ENCODE data around the gene TNFRSF14. TPM values are rescaled to one million over a fixed set of nuclear protein-coding genes. Genes with fewer than 3 reads are reported as not detected.

TNFRSF14 gene
- total RNA-seq, 2 experiments from 2014 or later, result 191 to 194 TPM

DNA sequence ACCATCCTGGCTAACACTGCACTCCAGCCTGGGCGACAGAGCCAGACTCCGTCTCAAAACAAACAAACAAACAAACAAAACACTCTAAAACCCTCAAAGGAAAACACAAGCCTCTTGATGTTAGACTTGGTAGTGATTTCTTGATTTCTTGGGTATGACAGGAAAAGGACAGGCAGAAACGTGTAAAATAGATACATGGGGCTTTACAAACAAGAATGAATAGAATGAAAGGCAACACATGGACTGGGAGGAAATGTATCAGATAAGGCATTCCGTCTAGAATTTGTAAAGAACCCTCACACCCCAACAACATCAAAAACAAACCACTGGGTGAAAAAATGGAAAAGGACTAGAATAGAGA, 22.6 kb downstream of the TNFRSF14 start:
- intact Hi-C loops (cut with DNase I, micrococcal nuclease), result loop anchor here in 1 of 2 experiments (1.0 to 2.0 kb wide), 4 partner anchors 8 to 64 kb away; partner anchors contain the start of genes PRXL2B and TNFRSF14
- ChIA-PET CTCF (interaction anchor here (0.6 to 2.2 kb wide), 8 partner anchors 9 to 55 kb away, joined by 3 to 18 read pairs (median 4); partner anchors contain the start of genes PANK4 and TNFRSF14), POLR2A (interaction anchor here (1.3 to 2.7 kb wide), 5 partner anchors 8 to 44 kb away, joined by 5 to 30 read pairs (median 23); partner anchors contain the start of genes PRXL2B and TNFRSF14)
- peak in 2 of 14 experiments; percentile 9 to 50 for DNase-seq
- TF ChIP-seq, protein P1, sequence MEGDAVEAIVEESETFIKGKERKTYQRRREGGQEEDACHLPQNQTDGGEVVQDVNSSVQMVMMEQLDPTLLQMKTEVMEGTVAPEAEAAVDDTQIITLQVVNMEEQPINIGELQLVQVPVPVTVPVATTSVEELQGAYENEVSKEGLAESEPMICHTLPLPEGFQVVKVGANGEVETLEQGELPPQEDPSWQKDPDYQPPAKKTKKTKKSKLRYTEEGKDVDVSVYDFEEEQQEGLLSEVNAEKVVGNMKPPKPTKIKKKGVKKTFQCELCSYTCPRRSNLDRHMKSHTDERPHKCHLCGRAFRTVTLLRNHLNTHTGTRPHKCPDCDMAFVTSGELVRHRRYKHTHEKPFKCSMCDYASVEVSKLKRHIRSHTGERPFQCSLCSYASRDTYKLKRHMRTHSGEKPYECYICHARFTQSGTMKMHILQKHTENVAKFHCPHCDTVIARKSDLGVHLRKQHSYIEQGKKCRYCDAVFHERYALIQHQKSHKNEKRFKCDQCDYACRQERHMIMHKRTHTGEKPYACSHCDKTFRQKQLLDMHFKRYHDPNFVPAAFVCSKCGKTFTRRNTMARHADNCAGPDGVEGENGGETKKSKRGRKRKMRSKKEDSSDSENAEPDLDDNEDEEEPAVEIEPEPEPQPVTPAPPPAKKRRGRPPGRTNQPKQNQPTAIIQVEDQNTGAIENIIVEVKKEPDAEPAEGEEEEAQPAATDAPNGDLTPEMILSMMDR (IDR thresholded peaks at IDR 0.05), result peak; percentile 11
- Histone ChIP-seq H3K27me3 (ENCODE audit: control insufficient read depth in 1 of 2, insufficient read depth in 2 of 2, low read length in 2 of 2) (no peaks in the 10 kb centered on the region), H3K4me1 (ENCODE audit: insufficient read depth, low read length) (peaks cover 81% of the 10 kb centered on the region), H3K9me3 (ENCODE audit: control insufficient read depth in 1 of 2, insufficient read depth in 1 of 2, low read length in 2 of 2) (no peaks in the 10 kb centered on the region), H3K27ac (ENCODE audit: low read depth in 1 of 2, low read length in 2 of 2) (peak overlapping the region; percentile 99), H3K4me3 (ENCODE audit: low read length) (peak overlapping the region; percentile 57), H3K36me3 (ENCODE audit: insufficient read depth, low read length) (no peaks in the 10 kb centered on the region)
- Mint-ChIP-seq H3K27me3 (no peaks in the 10 kb centered on the region), H3K36me3 (ENCODE audit: low read depth) (peaks cover under 1% of the 10 kb centered on the region), H3K4me3 (peak overlapping the region; percentile 67), H3K27ac (peak overlapping the region; percentile 89), H3K4me1 (ENCODE audit: low read depth) (peaks cover 58% of the 10 kb centered on the region), H3K9me3 (no peaks in the 10 kb centered on the region)
- ATAC-seq (ENCODE audit: poor library complexity), result peak; percentile 2

DNA sequence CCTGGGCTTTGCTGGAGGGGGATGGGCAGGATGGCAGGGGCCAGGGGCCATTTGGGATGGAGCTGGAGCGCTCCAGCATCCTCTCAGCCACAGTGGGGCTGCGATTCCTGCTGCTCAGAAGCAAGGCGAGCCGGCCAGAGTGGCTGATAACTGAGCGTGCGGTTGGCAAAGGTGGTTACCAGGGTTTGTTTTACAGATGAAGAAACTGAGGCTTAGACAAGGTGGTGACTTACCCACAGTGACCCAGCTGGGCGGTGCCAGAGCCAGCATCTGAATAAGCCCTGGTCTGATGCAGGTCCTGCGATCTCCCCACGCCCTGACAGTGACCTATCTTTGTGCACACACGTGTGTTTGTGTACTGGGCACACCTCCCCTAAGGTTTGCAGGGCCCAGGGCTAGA, 24.5 kb downstream of the TNFRSF14 start:
- Histone ChIP-seq H3K27ac (ENCODE audit: low read depth in 1 of 2, low read length in 2 of 2) (no peak overlapping the region), H3K36me3 (ENCODE audit: insufficient read depth, low read length) (no peaks in the 10 kb centered on the region), H3K4me3 (ENCODE audit: low read length) (no peak overlapping the region), H3K27me3 (ENCODE audit: control insufficient read depth in 1 of 2, insufficient read depth in 2 of 2, low read length in 2 of 2) (no peaks in the 10 kb centered on the region), H3K4me1 (ENCODE audit: insufficient read depth, low read length) (peaks cover 99% of the 10 kb centered on the region), H3K9me3 (ENCODE audit: control insufficient read depth in 1 of 2, insufficient read depth in 1 of 2, low read length in 2 of 2) (no peaks in the 10 kb centered on the region)
- peaks cover 9% of the 10 kb centered on the region for H3K36me3 Mint-ChIP-seq (ENCODE audit: low read depth)
- ChIA-PET CTCF (interaction anchor here (0.8 kb wide), 1 partner anchor 19 kb away, joined by 3 read pairs; no protein-coding TSS in a partner anchor), POLR2A (interaction anchor here (0.9 kb wide), 1 partner anchor 55 kb away, joined by 3 read pairs; no protein-coding TSS in a partner anchor)
- H3K27ac Mint-ChIP-seq, result peak overlapping the region; percentile 89
- ATAC-seq (ENCODE audit: poor library complexity) (no peak), DNase-seq (no peak)
- peaks cover 72% of the 10 kb centered on the region for H3K4me1 Mint-ChIP-seq (ENCODE audit: low read depth)
- no peak overlapping the region for H3K4me3 Mint-ChIP-seq
- H3K9me3 Mint-ChIP-seq, result no peaks in the 10 kb centered on the region
- TF ChIP-seq, protein P1 (IDR thresholded peaks at IDR 0.05), result no peak
- H3K27me3 Mint-ChIP-seq, result no peaks in the 10 kb centered on the region
- intact Hi-C loops (cut with DNase I, micrococcal nuclease), result no loop called here

DNA sequence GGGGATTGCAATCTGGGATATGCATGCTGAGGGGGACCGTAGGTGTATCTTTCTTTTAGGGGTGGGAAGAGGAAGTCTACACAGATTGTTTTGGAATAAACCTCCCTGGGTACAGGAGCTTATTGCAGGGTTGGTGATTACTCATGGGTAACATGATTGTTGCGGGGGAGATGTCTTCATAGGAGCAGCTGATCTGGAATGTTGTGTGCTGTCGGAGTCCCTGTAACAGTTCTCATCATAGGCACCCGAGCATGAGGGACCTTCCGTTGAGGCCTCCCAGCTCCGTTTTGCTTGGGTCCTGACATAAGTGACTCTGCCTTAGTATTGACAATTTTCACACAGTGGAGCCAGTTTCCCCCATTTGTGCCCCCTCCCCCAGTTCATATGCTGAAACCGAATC, 26.2 kb downstream of the TNFRSF14 start:
- H3K9me3 Mint-ChIP-seq, result no peaks in the 10 kb centered on the region
- peaks cover 17% of the 10 kb centered on the region for H3K36me3 Mint-ChIP-seq (ENCODE audit: low read depth)
- peak overlapping the region; percentile 46 for H3K4me3 Mint-ChIP-seq
- ChIA-PET CTCF (no interaction called here), POLR2A (interaction anchor here (6.7 kb wide), 1 partner anchor 35 kb away, joined by 109 read pairs; no protein-coding TSS in a partner anchor)
- peak in 1 of 14 experiments; percentile 28 for DNase-seq
- H3K27me3 ChIP-seq (ENCODE audit: control insufficient read depth in 1 of 2, insufficient read depth in 2 of 2, low read length in 2 of 2), result no peaks in the 10 kb centered on the region
- H3K4me1 ChIP-seq (ENCODE audit: insufficient read depth, low read length), result peaks cover 88% of the 10 kb centered on the region
- no peaks in the 10 kb centered on the region for H3K36me3 ChIP-seq (ENCODE audit: insufficient read depth, low read length)
- TF ChIP-seq, protein P1 (IDR thresholded peaks at IDR 0.05), result no peak
- intact Hi-C loops (cut with DNase I, micrococcal nuclease), result no loop called here
- no peaks in the 10 kb centered on the region for H3K9me3 ChIP-seq (ENCODE audit: control insufficient read depth in 1 of 2, insufficient read depth in 1 of 2, low read length in 2 of 2)
- ATAC-seq (ENCODE audit: poor library complexity), result no peak
- H3K4me3 ChIP-seq (ENCODE audit: low read length), result no peak overlapping the region
- no peak overlapping the region for H3K27ac ChIP-seq (ENCODE audit: low read depth in 1 of 2, low read length in 2 of 2)
- peaks cover 72% of the 10 kb centered on the region for H3K4me1 Mint-ChIP-seq (ENCODE audit: low read depth)
- H3K27ac Mint-ChIP-seq, result peak overlapping the region; percentile 98
- no peaks in the 10 kb centered on the region for H3K27me3 Mint-ChIP-seq

Measured in CD4-positive, alpha-beta T cell (primary cell).